CD14-positive monocyte (primary cell): ENCODE results near the gene ACAP1. TPM values are rescaled to one million over a fixed set of nuclear protein-coding genes. Genes with fewer than 3 reads are reported as not detected.

Source experiments
- DNase-seq, 3 donors: peaks; one replicate each; pipeline ENCODE4 v3.0.0-alpha.2; 2011 to 2022
- H2AFZ ChIP-seq: 2 replicates; pipeline ENCODE4 v1.6.0; 2012; ENCODE audit warnings: mild to moderate bottlenecking, low read depth, low read length, inconsistent platforms; ENCODE audit not compliant: insufficient read depth, poor library complexity, severe bottlenecking
- H3K27ac ChIP-seq, 2 donors: 1 replicate in 1 of 2; 2 replicates in 1 of 2; pipeline ENCODE4 v1.5.1; 2012 to 2013; ENCODE audit warnings: low read length in 2 of 2, control low read depth in 1 of 2, inconsistent platforms in 1 of 2, low read depth in 1 of 2, mild to moderate bottlenecking in 1 of 2
- H3K27me3 ChIP-seq, 2 donors: one replicate each; pipeline versions ENCODE4 v1.6.0 to v1.6.1; 2011 to 2013; ENCODE audit warnings: low read length in 2 of 2; ENCODE audit not compliant: control insufficient read depth in 2 of 2, insufficient read depth in 2 of 2
- H3K36me3 ChIP-seq, 2 donors: replicated peaks in 1 of 2; 1 replicate in 1 of 2; 2 replicates in 1 of 2; pipeline versions ENCODE4 v1.5.1 to v1.6.1; 2012 to 2013; ENCODE audit warnings: low read length in 2 of 2, control low read depth in 1 of 2, inconsistent platforms in 1 of 2, mild to moderate bottlenecking in 1 of 2; ENCODE audit not compliant: insufficient read depth in 2 of 2, control insufficient read depth in 1 of 2
- H3K4me1 ChIP-seq, 2 donors: 1 replicate in 1 of 2; 2 replicates in 1 of 2; pipeline versions ENCODE4 v1.5.1 to v1.6.1; 2012 to 2013; ENCODE audit warnings: low read length in 2 of 2, control low read depth in 1 of 2, inconsistent platforms in 1 of 2, mild to moderate bottlenecking in 1 of 2, moderate library complexity in 1 of 2; ENCODE audit not compliant: insufficient read depth in 2 of 2, control insufficient read depth in 1 of 2
- H3K4me2 ChIP-seq: replicated peaks from 2 replicates; pipeline ENCODE3; 2012; ENCODE audit warnings: low read length, moderate library complexity, mild to moderate bottlenecking; ENCODE audit not compliant: poor library complexity, severe bottlenecking; ENCODE audit errors: extremely low read depth
- H3K4me3 ChIP-seq, 3 experiments: fragments of 200-600 bp in 1 of 3; sonication (generic) in 1 of 3; replicated peaks in 1 of 3; 1 replicate in 2 of 3; 2 replicates in 1 of 3; pipeline ENCODE4 v1.5.1; 2011 to 2013; ENCODE audit warnings: low read length in 3 of 3, mild to moderate bottlenecking in 3 of 3, control low read depth in 2 of 3, low read depth in 2 of 3, inconsistent platforms in 1 of 3, moderate library complexity in 1 of 3
- H3K79me2 ChIP-seq: 2 replicates; pipeline ENCODE4 v1.6.0; 2012; ENCODE audit warnings: mild to moderate bottlenecking, control low read depth, inconsistent platforms, low read length, moderate library complexity; ENCODE audit not compliant: insufficient read depth
- H3K9ac ChIP-seq: 2 replicates; pipeline ENCODE4 v1.6.0; 2017; ENCODE audit warnings: low read length, mild to moderate bottlenecking; ENCODE audit not compliant: insufficient read depth, poor library complexity, severe bottlenecking
- H3K9me3 ChIP-seq, 2 donors: replicated peaks in 1 of 2; 1 replicate in 1 of 2; 2 replicates in 1 of 2; pipeline versions ENCODE4 v1.5.1 to v1.6.1; 2012 to 2013; ENCODE audit warnings: low read length in 2 of 2, control low read depth in 1 of 2; ENCODE audit not compliant: control insufficient read depth in 1 of 2, insufficient read depth in 1 of 2
- H4K20me1 ChIP-seq: 2 replicates; pipeline ENCODE4 v1.6.0; 2012; ENCODE audit warnings: mild to moderate bottlenecking, low read length, control low read depth, moderate library complexity; ENCODE audit not compliant: insufficient read depth
- H3K27ac Mint-ChIP-seq, 7 donors: one replicate each; pipeline ENCODE4 v1.8.0; 2020; ENCODE audit warnings: mild to moderate bottlenecking in 7 of 7, mixed read lengths in 7 of 7, moderate library complexity in 6 of 7, inconsistent platforms in 2 of 7
- H3K27me3 Mint-ChIP-seq, 3 donors: one replicate each; pipeline ENCODE4 v1.8.0; 2021 to 2022; ENCODE audit warnings: low read depth in 3 of 3, mild to moderate bottlenecking in 3 of 3, mixed read lengths in 3 of 3, moderate library complexity in 3 of 3, inconsistent platforms in 1 of 3
- H3K36me3 Mint-ChIP-seq, 2 donors: one replicate each; pipeline ENCODE4 v1.8.0; 2020; ENCODE audit warnings: mixed read lengths in 2 of 2, inconsistent platforms in 1 of 2, mild to moderate bottlenecking in 1 of 2
- H3K4me1 Mint-ChIP-seq: one replicate; pipeline ENCODE4 v1.8.0; 2020; ENCODE audit warnings: mild to moderate bottlenecking, mixed read lengths
- H3K4me3 Mint-ChIP-seq, 2 donors: one replicate each; pipeline ENCODE4 v1.8.0; 2020; ENCODE audit warnings: mild to moderate bottlenecking in 2 of 2, mixed read lengths in 2 of 2, moderate library complexity in 1 of 2
- H3K9me3 Mint-ChIP-seq, 7 donors: one replicate each; pipeline ENCODE4 v1.8.0; 2020 to 2022; ENCODE audit warnings: mixed read lengths in 7 of 7, mild to moderate bottlenecking in 6 of 7, moderate library complexity in 6 of 7, inconsistent platforms in 2 of 7
- WGBS: methylation state at CpG from one replicate; pipeline ENCODE4 v1.1.5; 2013; ENCODE audit warnings: missing lambda C conversion rate; ENCODE audit not compliant: insufficient coverage; 5-methylcytosine and 5-hydroxymethylcytosine counted together
- intact Hi-C, 2 donors: fragments of 100-400 bp; cut with micrococcal nuclease; formaldehyde crosslinking; loops; one replicate each; pipeline versions ENCODE4 v1.15.0 to v1.15.1; 2023
- polyA plus RNA-seq, 3 donors: library from polyadenylated mRNA; depleted of rRNA in 1 of 3; unstranded in 2 of 3; stranded (reverse) in 1 of 3; fragments of 300-500 nt in 2 of 3; fragments of >200 nt in 1 of 3; fragmentation: Illumina TruSeq in 2 of 3; gene quantifications; 1 replicate in 2 of 3; 2 replicates in 1 of 3; pipeline ENCODE4 v1.2.3, GENCODE V29; 2012 to 2021
- TF ChIP-seq, protein P1 (sequence below): fragments of 200-600 bp; IDR thresholded peaks from one replicate; pipeline ENCODE4 v1.8.0; 2022; ENCODE audit warnings: antibody characterized with exemption, mild to moderate bottlenecking

ACAP1 gene
- polyA plus RNA-seq, 3 donors, result 32.1 to 68.5 (median 40.5) TPM

DNA sequence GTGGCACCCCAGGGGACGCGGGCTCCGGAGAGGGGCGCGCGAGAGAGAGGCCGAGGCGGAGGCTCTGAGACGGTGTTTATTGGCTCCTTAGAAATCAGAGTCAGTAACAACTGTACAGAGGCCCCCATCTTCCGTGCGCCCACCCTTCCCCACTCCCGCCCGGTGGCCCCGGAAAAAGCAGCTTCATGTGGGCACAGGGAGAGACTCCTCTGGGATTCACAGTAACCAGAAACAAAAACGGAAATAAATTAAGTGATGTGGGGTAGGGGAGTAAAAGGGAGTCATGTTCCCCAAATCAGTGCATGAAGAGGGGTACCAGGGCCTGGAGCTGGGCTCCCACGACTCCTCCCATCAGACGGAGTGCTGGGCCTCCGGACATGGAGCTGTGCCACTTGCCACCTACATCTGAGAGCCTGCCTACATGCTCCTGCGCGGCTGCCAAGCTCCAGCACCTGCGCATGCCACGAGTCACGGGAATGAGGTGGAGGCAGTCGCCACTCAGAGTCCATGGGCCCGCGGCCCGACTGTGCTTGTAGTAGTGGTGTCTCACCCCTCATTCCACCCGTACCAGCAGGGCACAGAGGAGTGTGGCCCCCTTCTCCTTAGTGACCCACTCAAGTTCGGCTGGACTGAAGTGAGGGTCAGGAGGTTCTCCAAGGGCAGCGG, 20.6 kb upstream of the ACAP1 start:
- peaks cover 60 to 65% of the 10 kb centered on the region in 2 donors for H3K36me3 ChIP-seq
- peak overlapping the region; percentile 77 to 93 for H3K27ac ChIP-seq
- TF ChIP-seq, protein P1, sequence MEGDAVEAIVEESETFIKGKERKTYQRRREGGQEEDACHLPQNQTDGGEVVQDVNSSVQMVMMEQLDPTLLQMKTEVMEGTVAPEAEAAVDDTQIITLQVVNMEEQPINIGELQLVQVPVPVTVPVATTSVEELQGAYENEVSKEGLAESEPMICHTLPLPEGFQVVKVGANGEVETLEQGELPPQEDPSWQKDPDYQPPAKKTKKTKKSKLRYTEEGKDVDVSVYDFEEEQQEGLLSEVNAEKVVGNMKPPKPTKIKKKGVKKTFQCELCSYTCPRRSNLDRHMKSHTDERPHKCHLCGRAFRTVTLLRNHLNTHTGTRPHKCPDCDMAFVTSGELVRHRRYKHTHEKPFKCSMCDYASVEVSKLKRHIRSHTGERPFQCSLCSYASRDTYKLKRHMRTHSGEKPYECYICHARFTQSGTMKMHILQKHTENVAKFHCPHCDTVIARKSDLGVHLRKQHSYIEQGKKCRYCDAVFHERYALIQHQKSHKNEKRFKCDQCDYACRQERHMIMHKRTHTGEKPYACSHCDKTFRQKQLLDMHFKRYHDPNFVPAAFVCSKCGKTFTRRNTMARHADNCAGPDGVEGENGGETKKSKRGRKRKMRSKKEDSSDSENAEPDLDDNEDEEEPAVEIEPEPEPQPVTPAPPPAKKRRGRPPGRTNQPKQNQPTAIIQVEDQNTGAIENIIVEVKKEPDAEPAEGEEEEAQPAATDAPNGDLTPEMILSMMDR, result no peak
- no peaks in the 10 kb centered on the region for H3K27me3 Mint-ChIP-seq
- peaks cover 34% of the 10 kb centered on the region for H4K20me1 ChIP-seq
- WGBS, result 13% methylated on average over 10 of the region's 30 CpGs
- H3K9me3 Mint-ChIP-seq, result no peaks in the 10 kb centered on the region
- peaks cover 23 to 28% of the 10 kb centered on the region in 2 donors for H3K4me1 ChIP-seq
- no peaks in the 10 kb centered on the region for H3K27me3 ChIP-seq
- H3K4me2 ChIP-seq, result peak overlapping the region; percentile 97
- DNase-seq, result no peak
- peaks cover 46 to 77% of the 10 kb centered on the region in 2 donors for H3K36me3 Mint-ChIP-seq
- H3K9me3 ChIP-seq, result no peaks in the 10 kb centered on the region
- peak overlapping the region; percentile 78 for H3K9ac ChIP-seq
- peaks cover 42% of the 10 kb centered on the region for H3K79me2 ChIP-seq
- peak overlapping the region; percentile 92 for H2AFZ ChIP-seq
- intact Hi-C loops, result no loop called here
- peak overlapping the region; percentile 58 to 91 (median 77) for H3K4me3 ChIP-seq
- peaks cover 31% of the 10 kb centered on the region for H3K4me1 Mint-ChIP-seq
- H3K27ac Mint-ChIP-seq, result peak overlapping the region; percentile 86 to 95 (median 91)
- H3K4me3 Mint-ChIP-seq, result peak overlapping the region; percentile 77 to 83

DNA sequence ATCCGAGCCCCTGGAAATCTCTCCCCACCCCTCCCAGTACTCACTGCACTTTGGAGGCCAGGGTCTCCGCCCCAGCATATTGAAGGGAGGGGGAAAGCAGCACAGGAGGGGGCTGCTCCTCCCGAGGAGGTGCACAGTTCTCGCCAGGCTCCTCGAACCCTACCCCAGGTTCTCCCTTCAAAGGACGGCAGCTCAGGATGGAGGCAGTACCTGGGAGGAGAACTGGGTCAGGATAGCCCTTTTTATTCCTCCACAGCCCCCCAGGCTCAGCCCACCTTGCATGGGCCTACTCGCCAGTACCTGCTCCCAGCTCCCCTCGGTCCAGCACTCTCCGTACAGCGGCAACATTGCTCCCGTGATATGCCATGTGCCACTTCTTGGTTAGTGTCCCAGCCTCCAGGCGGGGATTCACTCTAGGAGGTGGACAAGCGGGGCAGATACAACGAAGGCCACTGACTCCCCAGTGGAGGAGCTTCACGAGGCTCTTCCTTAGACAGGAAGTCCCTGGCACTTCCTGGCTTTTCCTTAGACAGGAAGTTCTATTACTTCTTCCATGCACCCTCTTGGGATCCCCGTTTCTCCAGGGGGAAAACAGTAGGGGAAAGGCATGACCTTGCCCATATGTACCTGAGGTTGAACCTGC, 19.0 kb upstream of the ACAP1 start:
- no peaks in the 10 kb centered on the region for H3K9me3 Mint-ChIP-seq
- H3K36me3 Mint-ChIP-seq, result peaks cover 49 to 77% of the 10 kb centered on the region in 2 donors
- no peak overlapping the region for H3K4me2 ChIP-seq
- peaks cover 20% of the 10 kb centered on the region for H4K20me1 ChIP-seq
- H3K9me3 ChIP-seq, result no peaks in the 10 kb centered on the region
- no peaks in the 10 kb centered on the region for H3K27me3 Mint-ChIP-seq
- H3K4me3 ChIP-seq, result no peak overlapping the region
- WGBS, result 94% methylated on average over 11 of the region's 16 CpGs
- H3K36me3 ChIP-seq, result peaks cover 61 to 66% of the 10 kb centered on the region in 2 donors
- H2AFZ ChIP-seq, result no peak overlapping the region
- DNase-seq, result no peak
- no peak overlapping the region for H3K9ac ChIP-seq
- TF ChIP-seq, protein P1, result no peak
- peaks cover 30% of the 10 kb centered on the region for H3K4me1 Mint-ChIP-seq
- H3K27me3 ChIP-seq, result no peaks in the 10 kb centered on the region
- intact Hi-C loops, result no loop called here
- peak overlapping the region in 5 of 7 donors; percentile 36 to 68 (median 43) for H3K27ac Mint-ChIP-seq
- peaks cover 30% of the 10 kb centered on the region for H3K79me2 ChIP-seq
- no peak overlapping the region for H3K4me3 Mint-ChIP-seq
- H3K4me1 ChIP-seq, result peaks cover 23 to 28% of the 10 kb centered on the region in 2 donors
- peak overlapping the region in 1 of 2 donors; percentile 18 for H3K27ac ChIP-seq
